DMS53 (cell line): ENCODE measurements around the gene PIP.
"Not testable (repeated sequence)": the region's sequence is repeated elsewhere in the genome, so short reads cannot be mapped to it uniquely, and the experiment has no call there.

Source experiments
- DNase-seq: peaks from one replicate; lab custom pipeline; 2025; lab: John Stamatoyannopoulos, UW

PIP gene, protein sequence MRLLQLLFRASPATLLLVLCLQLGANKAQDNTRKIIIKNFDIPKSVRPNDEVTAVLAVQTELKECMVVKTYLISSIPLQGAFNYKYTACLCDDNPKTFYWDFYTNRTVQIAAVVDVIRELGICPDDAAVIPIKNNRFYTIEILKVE

GRCh38 chr7:143131781-143132180 is at the start of gene PIP:
Gene PIP (plus strand): TSS chr7:143132077. CDS start chr7:143132117, 40 bp downstream.
- no peak for DNase-seq

DNA sequence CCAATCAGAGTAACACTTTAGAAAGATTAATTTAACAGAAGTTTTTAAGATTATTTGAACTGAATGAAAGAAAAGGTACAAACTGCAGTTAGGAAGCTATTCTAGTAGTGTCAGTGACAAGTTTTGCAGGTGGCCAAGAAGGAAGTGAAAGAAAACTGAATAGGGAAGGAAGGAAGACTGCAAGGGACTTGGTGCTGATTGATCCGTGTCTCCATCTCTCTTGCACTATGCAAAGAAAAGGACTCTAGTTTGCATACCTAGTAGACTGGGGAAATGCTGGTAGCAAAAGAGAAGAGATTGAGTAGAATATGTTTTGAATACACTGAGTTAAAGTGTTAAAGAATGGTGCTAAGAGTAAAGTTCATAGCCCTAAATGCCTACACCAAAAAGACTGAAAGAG is 46.8 kb upstream of the PIP start:
- DNase-seq: no peak

GRCh38 chr7:143085610-143086009 is 46.3 kb upstream of the PIP start:
- DNase-seq: not testable (repeated sequence)

- not testable (repeated sequence) for DNase-seq
Measured at GRCh38 chr7:143088549-143089231, 43.2 kb upstream of the PIP start.

- no peak for DNase-seq
Measured at GRCh38 chr7:143096146-143096545, 35.7 kb upstream of the PIP start.

- DNase-seq: not testable (repeated sequence)
Measured at GRCh38 chr7:143099579-143099978, 32.3 kb upstream of the PIP start.

DNA sequence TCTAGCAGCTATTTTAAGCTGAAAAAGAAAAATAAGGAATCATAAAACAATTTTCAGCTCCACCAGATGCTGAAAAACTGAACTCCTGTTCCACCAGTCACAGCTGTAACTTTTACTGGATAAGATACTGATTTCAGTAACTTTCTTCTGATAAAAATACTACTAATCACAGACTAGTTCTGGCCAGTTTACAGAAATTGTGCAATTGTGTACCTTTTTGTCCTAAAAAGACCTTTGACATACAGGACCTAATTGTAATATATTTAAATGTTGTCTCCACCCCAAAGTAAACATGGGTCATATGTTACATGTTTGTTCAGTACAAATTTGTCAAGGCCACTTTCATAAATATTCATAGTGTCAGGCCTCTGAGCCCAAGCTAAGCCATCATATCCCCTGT is 27.1 kb upstream of the PIP start:
- DNase-seq: no peak

DNA sequence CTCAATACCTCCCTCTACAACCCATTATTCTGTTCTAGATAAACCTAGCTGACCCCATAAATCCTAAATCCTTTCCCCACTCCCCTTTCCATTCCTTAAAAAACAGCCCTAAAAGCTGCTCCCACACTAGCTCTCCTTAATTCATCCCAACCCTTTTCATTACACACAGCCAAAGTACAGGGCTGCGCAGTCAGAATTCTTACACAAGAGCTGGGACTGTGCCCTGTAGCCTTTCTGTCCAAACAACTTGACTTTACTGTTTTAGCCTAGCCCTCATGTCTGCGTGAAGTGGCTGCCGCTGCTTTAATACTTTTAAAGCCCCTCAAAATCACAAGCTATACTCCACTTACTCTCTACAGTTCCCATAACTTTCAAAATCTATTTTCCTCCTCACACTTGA is 23.9 kb upstream of the PIP start:
- DNase-seq: not testable (repeated sequence)

GRCh38 chr7:143117395-143117794 is 14.5 kb upstream of the PIP start:
- no peak for DNase-seq

GRCh38 chr7:143120691-143121405 is 11.0 kb upstream of the PIP start:
- DNase-seq: no peak

- not testable (repeated sequence) for DNase-seq
Measured at GRCh38 chr7:143123326-143123725, 8.6 kb upstream of the PIP start.

DNA sequence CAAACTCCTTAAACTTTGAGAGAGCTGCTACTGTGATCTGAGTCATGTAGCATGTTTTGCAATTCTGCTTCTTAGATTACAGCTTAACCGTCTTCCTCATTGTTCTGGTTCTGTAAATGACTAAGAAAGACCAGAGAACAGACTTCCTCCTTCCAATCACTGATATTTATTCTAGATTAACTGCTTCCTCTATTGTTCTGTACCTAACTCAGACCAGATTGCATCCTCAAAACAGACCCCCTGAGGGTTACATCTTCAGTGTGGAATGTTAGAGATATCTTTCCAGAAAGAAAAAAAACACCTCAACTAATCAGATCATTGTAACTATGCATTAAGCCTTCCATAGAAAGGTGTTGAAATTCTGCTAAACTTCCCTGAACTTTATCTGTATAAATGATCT is 5.7 kb upstream of the PIP start:
- DNase-seq: no peak

GRCh38 chr7:143129051-143129450 is 2.8 kb upstream of the PIP start:
- no peak for DNase-seq

DNA sequence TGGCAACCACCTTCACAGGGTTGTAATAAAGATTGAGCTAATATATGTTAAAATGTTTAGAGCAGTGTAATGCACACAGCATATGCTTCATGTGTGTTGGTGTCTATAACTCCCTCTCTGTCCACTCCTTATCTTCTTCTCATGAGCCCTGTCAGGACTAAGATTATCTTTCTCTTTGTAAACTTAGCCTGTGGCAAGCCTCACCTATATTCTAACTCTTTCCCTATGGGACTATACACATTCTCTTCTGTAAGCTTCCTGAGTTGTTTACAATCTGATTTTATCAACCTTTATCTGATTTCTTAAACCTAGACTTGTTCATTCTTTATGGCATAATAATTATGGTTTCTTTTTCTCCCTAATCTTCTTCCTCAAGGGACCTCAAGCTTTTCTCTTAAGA is 2.4 kb upstream of the PIP start:
- no peak for DNase-seq

GRCh38 chr7:143130541-143130940 is 1.3 kb upstream of the PIP start:
- DNase-seq: no peak

GRCh38 chr7:143147070-143147469 is 15.2 kb downstream of the PIP start:
- no peak for DNase-seq

DNA sequence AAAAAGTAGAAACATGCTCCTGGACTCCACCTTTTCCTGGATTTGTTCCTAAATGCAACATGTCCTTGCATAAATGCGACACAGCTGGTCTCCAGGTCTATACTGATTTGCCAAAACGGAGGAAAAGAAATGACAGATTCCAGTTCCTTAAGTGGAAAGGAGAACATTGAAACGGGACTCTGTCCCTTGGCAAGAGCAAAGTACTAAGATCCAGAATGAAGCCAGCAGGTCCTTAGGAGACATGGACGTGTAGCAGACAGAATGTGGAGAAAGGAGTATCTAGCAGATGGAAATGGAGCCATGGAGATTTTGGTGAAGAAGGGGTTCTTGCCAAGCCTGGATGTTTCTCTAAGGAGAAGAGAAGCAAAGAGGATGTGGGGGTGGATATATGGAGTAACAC is 16.2 kb downstream of the PIP start:
- DNase-seq: no peak

DNA sequence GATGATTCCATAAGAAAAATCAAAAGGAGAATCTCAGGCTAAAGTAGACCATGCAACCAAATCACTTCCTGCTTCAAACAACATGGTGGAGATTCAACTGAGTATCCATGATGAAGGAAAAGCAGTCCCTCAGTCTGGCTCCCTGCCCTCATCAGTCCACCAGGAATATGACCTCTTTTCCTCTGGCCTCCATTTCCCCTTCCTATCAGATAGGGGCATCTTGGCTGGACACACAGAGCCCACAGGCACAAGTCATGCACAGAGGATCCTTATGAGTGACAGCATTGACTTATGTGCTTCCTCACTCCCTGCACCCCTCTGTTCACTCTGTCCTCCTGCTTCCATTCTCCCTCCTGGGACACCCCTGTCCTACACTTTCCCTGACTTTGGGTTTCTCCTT is 16.8 kb downstream of the PIP start:
- DNase-seq: no peak

- not testable (repeated sequence) for DNase-seq
Measured at GRCh38 chr7:143150696-143151095, 18.8 kb downstream of the PIP start.

- DNase-seq: not testable (repeated sequence)
Measured at GRCh38 chr7:143158617-143159016, 26.7 kb downstream of the PIP start.

DNA sequence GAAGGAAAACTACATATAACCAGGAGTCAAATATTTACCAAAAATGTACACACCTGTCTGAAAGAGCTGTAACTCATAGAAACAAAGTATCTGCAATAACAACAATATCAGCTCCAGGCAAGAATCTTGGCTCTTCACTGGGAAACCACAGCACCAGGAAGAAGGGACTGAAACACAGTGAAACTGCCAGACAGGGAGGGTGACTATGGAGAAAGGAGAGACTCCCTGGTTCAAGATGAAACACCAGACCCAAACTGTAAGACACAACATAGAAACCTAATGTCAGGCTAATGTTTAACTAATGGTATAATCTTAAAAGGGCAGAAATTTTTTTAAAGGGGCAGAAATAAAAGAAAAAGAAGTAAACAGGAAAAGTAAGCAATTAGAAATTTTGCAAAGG is 39.8 kb downstream of the PIP start:
- peak; percentile 28 for DNase-seq

- DNase-seq: peak; percentile 80
Measured at GRCh38 chr7:143172354-143172753, 40.5 kb downstream of the PIP start.

GRCh38 chr7:143176128-143176527 is 44.3 kb downstream of the PIP start:
- no peak for DNase-seq
